GM23338 (cell line): ENCODE results near the gene C16orf78.

Experiments
- CREB1 ChIP-seq: fragments of 250-450 bp; sonication (Bioruptor Pico); IDR thresholded peaks from 2 replicates; pipeline ENCODE4 v1.5.0; 2020; ENCODE audit warnings: low read depth, mild to moderate bottlenecking, moderate library complexity
- EZH2 ChIP-seq: fragments of 200-600 bp; sonication (generic); IDR thresholded peaks from one replicate; pipeline ENCODE4 v1.8.0; 2017; ENCODE audit warnings: antibody characterized with exemption, mild to moderate bottlenecking, low read depth; ENCODE audit not compliant: unreplicated experiment
- EZH2phosphoT487 ChIP-seq: fragments of 200-600 bp; sonication (generic); IDR thresholded peaks from one replicate; pipeline ENCODE4 v1.8.1; 2018; ENCODE audit warnings: antibody characterized with exemption; ENCODE audit not compliant: unreplicated experiment
- JUNB ChIP-seq: IDR thresholded peaks from one replicate; pipeline ENCODE4 v1.6.1; 2016; ENCODE audit warnings: antibody characterized with exemption; ENCODE audit not compliant: unreplicated experiment
- NANOG ChIP-seq: IDR thresholded peaks from 2 replicates; pipeline ENCODE4 v1.6.1; 2016; ENCODE audit warnings: antibody characterized with exemption, borderline replicate concordance
- POLR2AphosphoS5 ChIP-seq: IDR thresholded peaks from 2 replicates; pipeline ENCODE4 v1.6.1; 2016; ENCODE audit warnings: antibody characterized with exemption, low read depth
- ZNF114 ChIP-seq: fragments of 250-450 bp; sonication (Bioruptor Pico); IDR thresholded peaks from 2 replicates; pipeline ENCODE4 v1.5.0; 2020; ENCODE audit warnings: mild to moderate bottlenecking, moderate library complexity
- ZNF331 ChIP-seq: fragments of 250-450 bp; sonication (Bioruptor Pico); IDR thresholded peaks from 2 replicates; pipeline ENCODE4 v1.5.0; 2020; ENCODE audit warnings: low read depth, mild to moderate bottlenecking, moderate library complexity
- TF ChIP-seq, protein P1 (sequence below): IDR thresholded peaks from one replicate; pipeline ENCODE4 v1.6.1; 2018; ENCODE audit warnings: antibody characterized with exemption; ENCODE audit not compliant: unreplicated experiment
- TF ChIP-seq, protein P2 (sequence below), 2 experiments: fragments of 200-600 bp in 1 of 2; sonication (generic) in 1 of 2; conservative IDR thresholded peaks; 2 replicates each; pipeline versions ENCODE4 v1.5.1 to v1.6.1; 2016 to 2017; ENCODE audit warnings: antibody characterized with exemption in 2 of 2, low read depth in 2 of 2, mild to moderate bottlenecking in 2 of 2, moderate library complexity in 1 of 2
- TF ChIP-seq, protein P3 (sequence below): IDR thresholded peaks from 2 replicates; pipeline ENCODE4 v1.6.1; 2016; ENCODE audit warnings: antibody characterized with exemption
- TF ChIP-seq, protein P4 (sequence below): fragments of 250-450 bp; sonication (Bioruptor Pico); IDR thresholded peaks from 2 replicates; pipeline ENCODE4 v1.5.0; 2020; ENCODE audit warnings: mild to moderate bottlenecking, moderate library complexity

DNA sequence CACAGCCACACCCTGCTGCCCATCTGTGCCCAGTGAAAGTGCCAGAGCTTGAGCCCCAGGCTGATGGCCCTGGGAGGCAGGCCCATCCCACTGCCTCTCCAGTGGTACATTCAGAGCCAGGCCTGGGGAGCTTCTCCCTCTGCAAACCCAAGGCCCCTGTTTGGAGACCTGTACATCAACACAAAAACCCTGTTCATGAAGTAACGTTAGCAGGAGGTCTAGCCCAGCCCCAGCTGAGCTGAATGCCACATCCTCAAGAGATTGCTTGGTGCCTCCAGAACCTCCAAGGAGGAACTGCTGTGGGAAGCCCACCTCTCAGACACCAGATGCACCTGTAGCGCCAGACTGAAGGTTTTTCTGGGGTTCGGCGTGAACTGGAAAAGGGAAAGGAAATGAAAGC is 31.5 kb downstream of the C16orf78 start:
- TF ChIP-seq EZH2phosphoT487: no peak
- no peak for TF ChIP-seq EZH2
- TF ChIP-seq, protein P1, sequence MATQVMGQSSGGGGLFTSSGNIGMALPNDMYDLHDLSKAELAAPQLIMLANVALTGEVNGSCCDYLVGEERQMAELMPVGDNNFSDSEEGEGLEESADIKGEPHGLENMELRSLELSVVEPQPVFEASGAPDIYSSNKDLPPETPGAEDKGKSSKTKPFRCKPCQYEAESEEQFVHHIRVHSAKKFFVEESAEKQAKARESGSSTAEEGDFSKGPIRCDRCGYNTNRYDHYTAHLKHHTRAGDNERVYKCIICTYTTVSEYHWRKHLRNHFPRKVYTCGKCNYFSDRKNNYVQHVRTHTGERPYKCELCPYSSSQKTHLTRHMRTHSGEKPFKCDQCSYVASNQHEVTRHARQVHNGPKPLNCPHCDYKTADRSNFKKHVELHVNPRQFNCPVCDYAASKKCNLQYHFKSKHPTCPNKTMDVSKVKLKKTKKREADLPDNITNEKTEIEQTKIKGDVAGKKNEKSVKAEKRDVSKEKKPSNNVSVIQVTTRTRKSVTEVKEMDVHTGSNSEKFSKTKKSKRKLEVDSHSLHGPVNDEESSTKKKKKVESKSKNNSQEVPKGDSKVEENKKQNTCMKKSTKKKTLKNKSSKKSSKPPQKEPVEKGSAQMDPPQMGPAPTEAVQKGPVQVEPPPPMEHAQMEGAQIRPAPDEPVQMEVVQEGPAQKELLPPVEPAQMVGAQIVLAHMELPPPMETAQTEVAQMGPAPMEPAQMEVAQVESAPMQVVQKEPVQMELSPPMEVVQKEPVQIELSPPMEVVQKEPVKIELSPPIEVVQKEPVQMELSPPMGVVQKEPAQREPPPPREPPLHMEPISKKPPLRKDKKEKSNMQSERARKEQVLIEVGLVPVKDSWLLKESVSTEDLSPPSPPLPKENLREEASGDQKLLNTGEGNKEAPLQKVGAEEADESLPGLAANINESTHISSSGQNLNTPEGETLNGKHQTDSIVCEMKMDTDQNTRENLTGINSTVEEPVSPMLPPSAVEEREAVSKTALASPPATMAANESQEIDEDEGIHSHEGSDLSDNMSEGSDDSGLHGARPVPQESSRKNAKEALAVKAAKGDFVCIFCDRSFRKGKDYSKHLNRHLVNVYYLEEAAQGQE: no peak
- TF ChIP-seq, protein P2, sequence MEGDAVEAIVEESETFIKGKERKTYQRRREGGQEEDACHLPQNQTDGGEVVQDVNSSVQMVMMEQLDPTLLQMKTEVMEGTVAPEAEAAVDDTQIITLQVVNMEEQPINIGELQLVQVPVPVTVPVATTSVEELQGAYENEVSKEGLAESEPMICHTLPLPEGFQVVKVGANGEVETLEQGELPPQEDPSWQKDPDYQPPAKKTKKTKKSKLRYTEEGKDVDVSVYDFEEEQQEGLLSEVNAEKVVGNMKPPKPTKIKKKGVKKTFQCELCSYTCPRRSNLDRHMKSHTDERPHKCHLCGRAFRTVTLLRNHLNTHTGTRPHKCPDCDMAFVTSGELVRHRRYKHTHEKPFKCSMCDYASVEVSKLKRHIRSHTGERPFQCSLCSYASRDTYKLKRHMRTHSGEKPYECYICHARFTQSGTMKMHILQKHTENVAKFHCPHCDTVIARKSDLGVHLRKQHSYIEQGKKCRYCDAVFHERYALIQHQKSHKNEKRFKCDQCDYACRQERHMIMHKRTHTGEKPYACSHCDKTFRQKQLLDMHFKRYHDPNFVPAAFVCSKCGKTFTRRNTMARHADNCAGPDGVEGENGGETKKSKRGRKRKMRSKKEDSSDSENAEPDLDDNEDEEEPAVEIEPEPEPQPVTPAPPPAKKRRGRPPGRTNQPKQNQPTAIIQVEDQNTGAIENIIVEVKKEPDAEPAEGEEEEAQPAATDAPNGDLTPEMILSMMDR (conservative IDR thresholded peaks at IDR 0.05; ENCODE audit: low read depth in 2 of 2): no peak
- TF ChIP-seq, protein P3, sequence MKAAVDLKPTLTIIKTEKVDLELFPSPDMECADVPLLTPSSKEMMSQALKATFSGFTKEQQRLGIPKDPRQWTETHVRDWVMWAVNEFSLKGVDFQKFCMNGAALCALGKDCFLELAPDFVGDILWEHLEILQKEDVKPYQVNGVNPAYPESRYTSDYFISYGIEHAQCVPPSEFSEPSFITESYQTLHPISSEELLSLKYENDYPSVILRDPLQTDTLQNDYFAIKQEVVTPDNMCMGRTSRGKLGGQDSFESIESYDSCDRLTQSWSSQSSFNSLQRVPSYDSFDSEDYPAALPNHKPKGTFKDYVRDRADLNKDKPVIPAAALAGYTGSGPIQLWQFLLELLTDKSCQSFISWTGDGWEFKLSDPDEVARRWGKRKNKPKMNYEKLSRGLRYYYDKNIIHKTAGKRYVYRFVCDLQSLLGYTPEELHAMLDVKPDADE: no peak
- no peak for TF ChIP-seq ZNF114
- TF ChIP-seq JUNB: no peak
- TF ChIP-seq POLR2AphosphoS5: no peak
- TF ChIP-seq ZNF331: no peak
- TF ChIP-seq NANOG: no peak
- no peak for TF ChIP-seq CREB1
- TF ChIP-seq, protein P4, sequence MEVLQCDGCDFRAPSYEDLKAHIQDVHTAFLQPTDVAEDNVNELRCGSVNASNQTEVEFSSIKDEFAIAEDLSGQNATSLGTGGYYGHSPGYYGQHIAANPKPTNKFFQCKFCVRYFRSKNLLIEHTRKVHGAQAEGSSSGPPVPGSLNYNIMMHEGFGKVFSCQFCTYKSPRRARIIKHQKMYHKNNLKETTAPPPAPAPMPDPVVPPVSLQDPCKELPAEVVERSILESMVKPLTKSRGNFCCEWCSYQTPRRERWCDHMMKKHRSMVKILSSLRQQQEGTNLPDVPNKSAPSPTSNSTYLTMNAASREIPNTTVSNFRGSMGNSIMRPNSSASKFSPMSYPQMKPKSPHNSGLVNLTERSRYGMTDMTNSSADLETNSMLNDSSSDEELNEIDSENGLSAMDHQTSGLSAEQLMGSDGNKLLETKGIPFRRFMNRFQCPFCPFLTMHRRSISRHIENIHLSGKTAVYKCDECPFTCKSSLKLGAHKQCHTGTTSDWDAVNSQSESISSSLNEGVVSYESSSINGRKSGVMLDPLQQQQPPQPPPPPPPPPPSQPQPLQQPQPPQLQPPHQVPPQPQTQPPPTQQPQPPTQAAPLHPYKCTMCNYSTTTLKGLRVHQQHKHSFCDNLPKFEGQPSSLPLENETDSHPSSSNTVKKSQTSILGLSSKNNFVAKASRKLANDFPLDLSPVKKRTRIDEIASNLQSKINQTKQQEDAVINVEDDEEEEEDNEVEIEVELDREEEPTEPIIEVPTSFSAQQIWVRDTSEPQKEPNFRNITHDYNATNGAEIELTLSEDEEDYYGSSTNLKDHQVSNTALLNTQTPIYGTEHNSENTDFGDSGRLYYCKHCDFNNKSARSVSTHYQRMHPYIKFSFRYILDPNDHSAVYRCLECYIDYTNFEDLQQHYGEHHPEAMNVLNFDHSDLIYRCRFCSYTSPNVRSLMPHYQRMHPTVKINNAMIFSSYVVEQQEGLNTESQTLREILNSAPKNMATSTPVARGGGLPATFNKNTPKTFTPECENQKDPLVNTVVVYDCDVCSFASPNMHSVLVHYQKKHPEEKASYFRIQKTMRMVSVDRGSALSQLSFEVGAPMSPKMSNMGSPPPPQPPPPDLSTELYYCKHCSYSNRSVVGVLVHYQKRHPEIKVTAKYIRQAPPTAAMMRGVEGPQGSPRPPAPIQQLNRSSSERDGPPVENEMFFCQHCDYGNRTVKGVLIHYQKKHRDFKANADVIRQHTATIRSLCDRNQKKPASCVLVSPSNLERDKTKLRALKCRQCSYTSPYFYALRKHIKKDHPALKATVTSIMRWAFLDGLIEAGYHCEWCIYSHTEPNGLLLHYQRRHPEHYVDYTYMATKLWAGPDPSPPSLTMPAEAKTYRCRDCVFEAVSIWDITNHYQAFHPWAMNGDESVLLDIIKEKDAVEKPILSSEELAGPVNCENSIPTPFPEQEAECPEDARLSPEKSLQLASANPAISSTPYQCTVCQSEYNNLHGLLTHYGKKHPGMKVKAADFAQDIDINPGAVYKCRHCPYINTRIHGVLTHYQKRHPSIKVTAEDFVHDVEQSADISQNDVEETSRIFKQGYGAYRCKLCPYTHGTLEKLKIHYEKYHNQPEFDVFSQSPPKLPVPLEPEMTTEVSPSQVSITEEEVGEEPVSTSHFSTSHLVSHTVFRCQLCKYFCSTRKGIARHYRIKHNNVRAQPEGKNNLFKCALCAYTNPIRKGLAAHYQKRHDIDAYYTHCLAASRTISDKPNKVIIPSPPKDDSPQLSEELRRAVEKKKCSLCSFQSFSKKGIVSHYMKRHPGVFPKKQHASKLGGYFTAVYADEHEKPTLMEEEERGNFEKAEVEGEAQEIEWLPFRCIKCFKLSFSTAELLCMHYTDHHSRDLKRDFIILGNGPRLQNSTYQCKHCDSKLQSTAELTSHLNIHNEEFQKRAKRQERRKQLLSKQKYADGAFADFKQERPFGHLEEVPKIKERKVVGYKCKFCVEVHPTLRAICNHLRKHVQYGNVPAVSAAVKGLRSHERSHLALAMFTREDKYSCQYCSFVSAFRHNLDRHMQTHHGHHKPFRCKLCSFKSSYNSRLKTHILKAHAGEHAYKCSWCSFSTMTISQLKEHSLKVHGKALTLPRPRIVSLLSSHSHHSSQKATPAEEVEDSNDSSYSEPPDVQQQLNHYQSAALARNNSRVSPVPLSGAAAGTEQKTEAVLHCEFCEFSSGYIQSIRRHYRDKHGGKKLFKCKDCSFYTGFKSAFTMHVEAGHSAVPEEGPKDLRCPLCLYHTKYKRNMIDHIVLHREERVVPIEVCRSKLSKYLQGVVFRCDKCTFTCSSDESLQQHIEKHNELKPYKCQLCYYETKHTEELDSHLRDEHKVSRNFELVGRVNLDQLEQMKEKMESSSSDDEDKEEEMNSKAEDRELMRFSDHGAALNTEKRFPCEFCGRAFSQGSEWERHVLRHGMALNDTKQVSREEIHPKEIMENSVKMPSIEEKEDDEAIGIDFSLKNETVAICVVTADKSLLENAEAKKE: no peak
